T-cell (primary cell): ENCODE data around the gene HMGN1. TPM values are rescaled to one million over a fixed set of nuclear protein-coding genes. Genes with fewer than 3 reads are reported as not detected.
A peak's percentile ranks its signal among the peaks of the same experiment; 100 is the strongest.

ENCODE experiments used
- ATAC-seq, 4 experiments: fragments of 200-7000 bp in 3 of 4; fragments of 150-1000 bp in 1 of 4; cut with Tn5 transposase; replicated peaks in 1 of 4; 1 replicate in 3 of 4; 2 replicates in 1 of 4; pipeline ENCODE4 v1.10.0; 2021; ENCODE audit warnings: moderate library complexity in 3 of 4, mild to moderate bottlenecking in 2 of 4, moderate number of reproducible peaks in 1 of 4
- CTCF ChIA-PET, 2 donors: fragments of 300-600 bp; sonication (Branson Sonifier 250); formaldehyde crosslinking; loops; one replicate each; lab custom pipeline; 2022; ENCODE audit warnings: antibody characterized with exemption in 2 of 2; lab: Charles Lee
- POLR2A ChIA-PET, 2 donors: fragments of 300-600 bp; sonication (Branson Sonifier 250); formaldehyde crosslinking; loops; one replicate each; lab custom pipeline; 2022; ENCODE audit warnings: antibody characterized with exemption in 2 of 2; lab: Charles Lee
- DNase-seq, 35 experiments: peaks; one replicate each; pipeline versions ENCODE4 v3.0.0 to v3.0.0-alpha.2; 2013 to 2023
- H3K27ac ChIP-seq: one replicate; pipeline ENCODE4 v1.5.1; 2013; ENCODE audit warnings: low read length
- H3K27me3 ChIP-seq, 2 experiments: replicated peaks in 1 of 2; 1 replicate in 1 of 2; 2 replicates in 1 of 2; pipeline versions ENCODE4 v1.6.1 to v1.7.0; 2013; ENCODE audit warnings: low read length in 1 of 2, mixed read lengths in 1 of 2; ENCODE audit not compliant: control insufficient read depth in 2 of 2, insufficient read depth in 2 of 2; ENCODE audit errors: extremely low read depth in 1 of 2
- H3K36me3 ChIP-seq, 2 donors: 1 replicate in 1 of 2; 2 replicates in 1 of 2; pipeline versions ENCODE4 v1.6.1 to v1.7.0; 2013; ENCODE audit warnings: low read length in 1 of 2; ENCODE audit not compliant: control insufficient read depth in 2 of 2, insufficient read depth in 1 of 2; ENCODE audit errors: extremely low read depth in 1 of 2
- H3K4me1 ChIP-seq, 2 experiments: 1 replicate in 1 of 2; 2 replicates in 1 of 2; pipeline versions ENCODE4 v1.6.1 to v1.7.0; 2013; ENCODE audit warnings: low read length in 2 of 2, mixed read lengths in 1 of 2; ENCODE audit not compliant: insufficient read depth in 2 of 2, control insufficient read depth in 1 of 2; ENCODE audit errors: extremely low read depth in 1 of 2
- H3K4me3 ChIP-seq, 2 donors: 1 replicate in 1 of 2; 2 replicates in 1 of 2; pipeline versions ENCODE4 v1.5.1 to v1.7.0; 2013; ENCODE audit warnings: mild to moderate bottlenecking in 2 of 2, low read length in 1 of 2, moderate library complexity in 1 of 2; ENCODE audit not compliant: control insufficient read depth in 1 of 2; ENCODE audit errors: extremely low read depth in 1 of 2
- H3K9me3 ChIP-seq: 2 replicates; pipeline ENCODE4 v1.7.0; 2013
- H3K27ac Mint-ChIP-seq, 2 donors: one replicate each; pipeline ENCODE4 v1.8.0; 2020 to 2021; ENCODE audit warnings: mild to moderate bottlenecking in 2 of 2, mixed read lengths in 2 of 2
- H3K27me3 Mint-ChIP-seq, 2 donors: one replicate each; pipeline ENCODE4 v1.8.0; 2021 to 2022; ENCODE audit warnings: mixed read lengths in 2 of 2
- H3K36me3 Mint-ChIP-seq: one replicate; pipeline ENCODE4 v1.8.0; 2021; ENCODE audit warnings: mixed read lengths
- H3K4me1 Mint-ChIP-seq, 3 donors: one replicate each; pipeline ENCODE4 v1.8.0; 2020 to 2022; ENCODE audit warnings: mixed read lengths in 3 of 3, mild to moderate bottlenecking in 1 of 3
- H3K4me3 Mint-ChIP-seq, 3 donors: one replicate each; pipeline ENCODE4 v1.8.0; 2020 to 2022; ENCODE audit warnings: mild to moderate bottlenecking in 3 of 3, mixed read lengths in 3 of 3, moderate library complexity in 3 of 3
- H3K9me3 Mint-ChIP-seq, 3 donors: one replicate each; pipeline ENCODE4 v1.8.0; 2020 to 2022; ENCODE audit warnings: mixed read lengths in 3 of 3
- WGBS: methylation state at CpG from one replicate; pipeline ENCODE4 v1.1.5; 2013; ENCODE audit warnings: missing lambda C conversion rate; ENCODE audit not compliant: insufficient coverage; 5-methylcytosine and 5-hydroxymethylcytosine counted together
- total RNA-seq, 35 experiments: library from RNA in 6 of 35; stranded (reverse) in 6 of 35; fragments of 120-200 nt in 1 of 35; gene quantifications; one replicate each; pipeline versions ENCODE4 v1.2.1 to v1.2.4 and lab custom pipeline; 2013 to 2026

HMGN1 gene
- total RNA-seq, 5 donors from 2014 or later (not counting 1 experiment from before 2014, with no cell fraction given) = 206 to 254 (median 239) TPM

DNA sequence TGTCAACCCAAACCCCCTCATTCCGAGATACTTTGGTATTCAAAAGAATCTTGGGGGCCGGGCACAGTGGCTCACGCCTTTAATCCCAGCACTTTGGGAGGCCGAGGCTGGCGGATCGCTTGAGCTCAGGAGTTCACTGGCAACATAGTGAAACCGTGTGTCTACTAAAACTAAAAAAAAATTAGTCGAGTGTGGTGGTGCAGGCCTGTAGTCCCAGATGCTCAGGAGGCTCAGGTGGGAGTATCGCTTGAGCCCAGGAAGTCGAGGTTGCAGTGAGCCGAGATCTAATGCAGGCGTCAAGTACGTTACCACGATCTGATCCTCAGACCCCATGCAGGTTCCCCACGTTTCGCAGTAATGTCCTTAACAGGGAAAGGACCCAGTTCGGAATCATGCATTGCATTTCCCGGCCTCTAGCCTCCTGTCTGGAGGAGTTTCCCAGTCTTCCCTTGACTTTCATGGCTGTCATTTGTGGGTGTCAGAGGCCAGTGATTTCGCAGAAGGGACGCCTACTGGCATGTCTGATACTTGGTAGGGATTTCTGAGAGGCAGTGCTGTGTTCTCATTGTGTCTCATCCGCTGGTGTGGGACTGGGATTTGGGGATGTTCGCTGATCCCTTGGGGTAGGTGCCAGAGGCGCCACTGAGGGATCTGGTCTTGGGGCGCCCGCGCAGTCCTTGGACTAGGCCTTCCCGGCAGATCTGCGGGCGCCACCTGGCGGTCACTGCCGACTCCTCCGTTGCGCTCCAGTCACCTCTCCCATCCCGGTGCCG lies 39.3 kb upstream of the HMGN1 start:
- Histone ChIP-seq H3K27me3 (no peaks in the 10 kb centered on the region), H3K36me3 (peaks cover 0 to 21% of the 10 kb centered on the region in 2 donors), H3K9me3 (no peaks in the 10 kb centered on the region), H3K27ac (peak overlapping the region; percentile 60), H3K4me3 (peak overlapping the region; percentile 53 to 67), H3K4me1 (peaks cover 14 to 33% of the 10 kb centered on the region in 2 experiments)
- Mint-ChIP-seq H3K36me3 (peaks cover 24% of the 10 kb centered on the region), H3K9me3 (no peaks in the 10 kb centered on the region), H3K27ac (peak overlapping the region; percentile 87 to 94), H3K27me3 (no peaks in the 10 kb centered on the region), H3K4me3 (peak overlapping the region; percentile 81 to 85 (median 84)), H3K4me1 (peaks cover 28 to 37% (median 32%) of the 10 kb centered on the region in 3 donors)
- peak; percentile 80 to 82 (median 81) for ATAC-seq
- peak; percentile 53 to 92 (median 82) for DNase-seq
- POLR2A ChIA-PET = interaction anchor here in 1 of 2 donors (0.7 to 1.5 kb wide), 3 partner anchors 40 to 85 kb away, joined by 3 to 6 read pairs (median 4); no protein-coding TSS in a partner anchor
- CTCF ChIA-PET = interaction anchor here (0.6 to 1.4 kb wide), 9 partner anchors 11 to 76 kb away, joined by 3 to 12 read pairs (median 5); partner anchors contain the start of gene HMGN1 (in 1 of the 2)
- 15% methylated on average over 27 of the region's 35 CpGs for WGBS

DNA sequence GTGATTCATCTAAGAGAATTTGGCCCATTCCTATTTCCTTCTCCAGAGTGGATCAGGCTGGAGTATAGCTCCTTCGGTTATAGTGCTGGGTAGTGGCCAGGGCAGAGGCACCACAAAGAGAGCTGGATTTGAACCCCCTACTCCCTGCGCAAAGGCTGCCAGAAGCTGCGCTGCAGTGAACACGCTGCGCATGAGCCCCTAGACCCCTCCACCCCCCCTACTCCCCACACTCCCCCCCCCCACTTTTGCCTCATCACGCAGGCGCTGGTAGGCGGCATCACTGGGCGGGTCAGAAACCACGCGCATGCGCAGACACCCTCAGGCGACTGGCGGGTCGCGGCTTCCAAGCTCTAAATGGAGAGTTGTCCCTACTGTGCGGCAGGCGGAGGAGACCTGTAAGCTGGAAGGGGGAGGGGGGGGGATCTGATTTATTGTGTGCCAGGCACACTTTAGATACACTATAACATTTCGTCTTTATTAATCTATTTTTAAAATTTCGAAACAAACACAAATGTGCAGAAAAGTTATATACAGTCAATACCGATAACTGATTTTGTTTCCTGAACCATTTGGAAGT lies 38.7 kb upstream of the HMGN1 start:
- Mint-ChIP-seq H3K4me1 (peaks cover 28 to 38% (median 33%) of the 10 kb centered on the region in 3 donors), H3K36me3 (peaks cover 17% of the 10 kb centered on the region), H3K27ac (peak overlapping the region; percentile 87 to 94), H3K27me3 (no peaks in the 10 kb centered on the region), H3K9me3 (no peaks in the 10 kb centered on the region), H3K4me3 (peak overlapping the region; percentile 81 to 85 (median 84))
- no peaks in the 10 kb centered on the region for H3K9me3 ChIP-seq
- H3K27me3 ChIP-seq = no peaks in the 10 kb centered on the region
- DNase-seq (peak; percentile 75 to 94 (median 86)), ATAC-seq (peak; percentile 49 to 68 (median 63))
- peak overlapping the region; percentile 53 to 67 for H3K4me3 ChIP-seq
- H3K4me1 ChIP-seq = peaks cover 14 to 33% of the 10 kb centered on the region in 2 experiments
- ChIA-PET CTCF (interaction anchor here (0.5 to 1.4 kb wide), 18 partner anchors 10 to 1714 kb away, joined by 3 to 12 read pairs (median 4); partner anchors contain the start of genes ETS2 (in 1 of the 2) and HMGN1 (in 1 of the 2)), POLR2A (interaction anchor here (0.6 to 1.5 kb wide), 5 partner anchors 40 to 197 kb away, joined by 3 to 8 read pairs (median 4); no protein-coding TSS in a partner anchor)
- peaks cover 0 to 14% of the 10 kb centered on the region in 2 donors for H3K36me3 ChIP-seq
- WGBS = 15% methylated on average over 5 of the region's 21 CpGs
- H3K27ac ChIP-seq = peak overlapping the region; percentile 61

GRCh38 chr21:39386899-39387298 lies 38.0 kb upstream of the HMGN1 start:
- POLR2A ChIA-PET = interaction anchor here (0.6 to 1.5 kb wide), 3 partner anchors 40 to 196 kb away, joined by 3 to 8 read pairs (median 6); no protein-coding TSS in a partner anchor
- H3K9me3 ChIP-seq = no peaks in the 10 kb centered on the region
- WGBS = 100% methylated on average over 1 of the region's 11 CpGs
- Mint-ChIP-seq H3K27me3 (no peaks in the 10 kb centered on the region), H3K4me1 (peaks cover 35 to 43% (median 39%) of the 10 kb centered on the region in 3 donors), H3K9me3 (no peaks in the 10 kb centered on the region), H3K27ac (peak overlapping the region; percentile 65 to 94), H3K4me3 (peak overlapping the region; percentile 81 to 85 (median 84)), H3K36me3 (peaks cover 12% of the 10 kb centered on the region)
- peak overlapping the region; percentile 61 for H3K27ac ChIP-seq
- CTCF ChIA-PET = interaction anchor here (0.5 to 1.4 kb wide), 7 partner anchors 13 to 210 kb away, joined by 3 to 12 read pairs (median 5); partner anchors contain the start of gene HMGN1 (in 1 of the 2)
- peaks cover 14 to 33% of the 10 kb centered on the region in 2 experiments for H3K4me1 ChIP-seq
- H3K27me3 ChIP-seq = no peaks in the 10 kb centered on the region
- H3K36me3 ChIP-seq = peaks cover 0 to 8% of the 10 kb centered on the region in 2 donors
- DNase-seq (no peak), ATAC-seq (no peak)
- no peak overlapping the region for H3K4me3 ChIP-seq

- ChIA-PET POLR2A (no interaction called here), CTCF (no interaction called here)
- ATAC-seq = no peak
- Mint-ChIP-seq H3K27me3 (no peaks in the 10 kb centered on the region), H3K9me3 (no peaks in the 10 kb centered on the region), H3K4me1 (peaks cover 40 to 49% (median 44%) of the 10 kb centered on the region in 3 donors), H3K36me3 (peaks cover 6% of the 10 kb centered on the region), H3K4me3 (peak overlapping the region; percentile 18 to 47 (median 45)), H3K27ac (peak overlapping the region; percentile 67 to 68)
- WGBS = 82% methylated on average over 9 of the region's 13 CpGs
- Histone ChIP-seq H3K4me1 (peaks cover 16 to 35% of the 10 kb centered on the region in 2 experiments), H3K36me3 (peaks cover 0 to 3% of the 10 kb centered on the region in 2 donors), H3K27ac (peak overlapping the region; percentile 12), H3K9me3 (no peaks in the 10 kb centered on the region), H3K4me3 (peak overlapping the region; percentile 28 to 62), H3K27me3 (no peaks in the 10 kb centered on the region)
- peak in 2 of 35 experiments; percentile 3 to 30 for DNase-seq
These were observed 37.3 kb upstream of the HMGN1 start for GRCh38 chr21:39386194-39386593.

DNA sequence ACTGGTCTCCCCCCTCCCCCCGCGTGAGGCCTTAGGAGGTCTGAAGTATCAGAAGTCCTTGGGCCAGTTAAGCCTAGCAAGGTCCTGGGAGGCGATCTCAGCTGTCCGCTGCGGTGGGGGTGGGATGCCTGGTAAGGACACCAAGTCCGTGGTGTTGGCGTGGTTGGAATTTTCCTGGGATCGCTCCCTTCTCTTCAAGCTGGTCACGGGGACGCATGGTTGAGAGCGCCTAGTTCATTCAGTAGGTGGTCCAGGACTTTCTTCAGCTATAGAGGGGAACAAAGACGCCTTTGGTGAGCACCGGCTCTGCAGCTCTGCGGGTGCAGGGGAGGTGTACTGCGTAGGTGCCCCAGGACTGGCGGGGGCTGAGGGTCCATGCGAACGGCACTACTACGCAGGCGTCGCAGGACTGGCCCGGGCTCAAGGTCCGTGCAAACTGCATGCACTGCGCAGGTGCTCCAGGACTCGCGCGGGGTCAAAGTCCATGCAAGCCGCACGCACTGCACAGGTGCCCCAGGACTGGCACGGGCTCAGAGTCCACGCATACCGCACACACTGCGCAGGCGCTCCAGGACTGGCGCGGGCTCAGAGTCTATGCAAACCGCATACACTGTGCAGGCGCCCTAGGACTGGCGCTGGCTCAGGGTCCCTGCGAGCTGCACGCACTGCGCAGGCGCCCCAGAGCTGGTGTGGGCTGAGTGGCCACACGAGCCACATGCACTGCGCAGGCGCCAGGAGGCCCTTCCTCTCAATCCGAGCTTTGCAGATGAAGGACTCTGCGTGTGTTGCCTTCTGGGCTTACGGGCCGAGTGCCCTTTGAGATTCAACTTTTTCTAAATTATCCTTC lies 36.6 kb upstream of the HMGN1 start:
- CTCF ChIA-PET = no interaction called here
- Histone ChIP-seq H3K9me3 (no peaks in the 10 kb centered on the region), H3K4me3 (peak overlapping the region; percentile 28 to 62), H3K27ac (peak overlapping the region; percentile 12), H3K27me3 (no peaks in the 10 kb centered on the region), H3K4me1 (peaks cover 21 to 42% of the 10 kb centered on the region in 2 experiments), H3K36me3 (no peaks in the 10 kb centered on the region)
- H3K27ac Mint-ChIP-seq = peak overlapping the region; percentile 66 to 67
- peak; percentile 31 to 49 (median 44) for ATAC-seq
- POLR2A ChIA-PET = interaction anchor here in 1 of 2 donors (0.6 kb wide), 1 partner anchor 36 kb away, joined by 3 read pairs; no protein-coding TSS in a partner anchor
- H3K4me3 Mint-ChIP-seq = peak overlapping the region; percentile 18 to 47 (median 45)
- peaks cover 3% of the 10 kb centered on the region for H3K36me3 Mint-ChIP-seq
- H3K27me3 Mint-ChIP-seq = no peaks in the 10 kb centered on the region
- WGBS = 80% methylated on average over 44 of the region's 50 CpGs
- peaks cover 45 to 55% (median 49%) of the 10 kb centered on the region in 3 donors for H3K4me1 Mint-ChIP-seq
- no peaks in the 10 kb centered on the region for H3K9me3 Mint-ChIP-seq
- peak; percentile 13 to 65 (median 40) for DNase-seq
